H1 (cell line): ENCODE data around the gene STX2. TPM values are rescaled to one million over a fixed set of nuclear protein-coding genes. Genes with fewer than 3 reads are reported as not detected.

Source experiments
- CTCF ChIA-PET: fragments of 300-600 bp; sonication (Branson Sonifier 250); formaldehyde crosslinking; loops from one replicate; lab custom pipeline; 2021; ENCODE audit not compliant: partially characterized antibody; lab: Charles Lee
- POLR2A ChIA-PET: fragments of 300-600 bp; sonication (Branson Sonifier 250); formaldehyde crosslinking; loops from one replicate; lab custom pipeline; 2021; ENCODE audit warnings: inconsistent platforms; ENCODE audit not compliant: partially characterized antibody; lab: Charles Lee
- DNase-seq, 2 experiments: peaks; one replicate each; pipeline versions ENCODE4 v3.0.0 to v3.0.0-alpha.2; 2010 to 2022; ENCODE audit warnings: low spot score in 2 of 2, low read depth in 1 of 2, mixed read lengths in 1 of 2
- FAIRE-seq: peaks from 2 replicates; lab custom pipeline; 2011; peaks lifted over from hg19 to GRCh38; lab: Jason Lieb, UNC
- H2AFZ ChIP-seq: 2 replicates; pipeline ENCODE4 v1.8.1; 2012; ENCODE audit warnings: low read length, inconsistent platforms
- H2AK5ac ChIP-seq: 2 replicates; pipeline ENCODE4 v1.6.1; 2013; ENCODE audit warnings: low read depth, low read length
- H2BK120ac ChIP-seq: replicated peaks from 2 replicates; pipeline ENCODE3; 2013; ENCODE audit warnings: low read depth, low read length, inconsistent platforms
- H2BK12ac ChIP-seq: 2 replicates; pipeline ENCODE4 v1.6.1; 2013; ENCODE audit warnings: low read depth, low read length
- H2BK15ac ChIP-seq: 2 replicates; pipeline ENCODE4 v1.6.1; 2013; ENCODE audit warnings: low read length
- H2BK20ac ChIP-seq: 2 replicates; pipeline ENCODE4 v1.6.1; 2013; ENCODE audit warnings: low read length
- H2BK5ac ChIP-seq: 2 replicates; pipeline ENCODE4 v1.6.1; 2013; ENCODE audit warnings: low read depth, low read length
- H3K14ac ChIP-seq: 2 replicates; pipeline ENCODE4 v1.6.1; 2013; ENCODE audit warnings: inconsistent platforms; ENCODE audit not compliant: insufficient read length
- H3K18ac ChIP-seq: 2 replicates; pipeline ENCODE4 v1.6.1; 2013; ENCODE audit warnings: low read length; ENCODE audit errors: extremely low read depth
- H3K23ac ChIP-seq: 2 replicates; pipeline ENCODE4 v1.6.1; 2013; ENCODE audit warnings: inconsistent platforms; ENCODE audit not compliant: insufficient read length
- H3K23me2 ChIP-seq: 2 replicates; pipeline ENCODE4 v1.6.1; 2013; ENCODE audit warnings: low read depth, low read length
- H3K27ac ChIP-seq: 2 replicates; pipeline ENCODE4 v1.6.1; 2011; ENCODE audit warnings: low read depth, low read length, inconsistent platforms
- H3K27me3 ChIP-seq, 4 experiments: replicated peaks in 1 of 4; 1 replicate in 1 of 4; 2 replicates in 3 of 4; pipeline versions ENCODE4 v1.6.1 to v1.8.1; 2011 to 2013; ENCODE audit warnings: low read length in 3 of 4, mild to moderate bottlenecking in 3 of 4, inconsistent platforms in 2 of 4, mixed read lengths in 2 of 4, moderate library complexity in 1 of 4; ENCODE audit not compliant: control insufficient read depth in 3 of 4, insufficient read depth in 3 of 4; ENCODE audit errors: extremely low read depth in 1 of 4
- H3K36me3 ChIP-seq, 4 experiments: 2 replicates each; pipeline versions ENCODE4 v1.6.1 to v1.8.1; 2011 to 2013; ENCODE audit warnings: mild to moderate bottlenecking in 4 of 4, low read length in 3 of 4, moderate library complexity in 2 of 4, control low read depth in 1 of 4, inconsistent platforms in 1 of 4; ENCODE audit not compliant: insufficient read depth in 4 of 4, control insufficient read depth in 2 of 4
- H3K4ac ChIP-seq: replicated peaks from 2 replicates; pipeline ENCODE3; 2013; ENCODE audit warnings: low read length, low read depth, mixed read lengths, inconsistent platforms; ENCODE audit not compliant: insufficient read length
- H3K4me1 ChIP-seq, 4 experiments: replicated peaks in 1 of 4; 1 replicate in 1 of 4; 2 replicates in 3 of 4; pipeline versions ENCODE4 v1.6.1 to v1.8.1; 2011 to 2013; ENCODE audit warnings: low read length in 3 of 4, inconsistent platforms in 2 of 4, mixed read lengths in 1 of 4; ENCODE audit not compliant: insufficient read depth in 4 of 4, control insufficient read depth in 3 of 4
- H3K4me2 ChIP-seq, 2 experiments: 2 replicates each; pipeline versions ENCODE4 v1.6.1 to v1.8.1; 2011 to 2013; ENCODE audit warnings: low read depth in 2 of 2, low read length in 2 of 2, control low read depth in 1 of 2, inconsistent platforms in 1 of 2, mild to moderate bottlenecking in 1 of 2; ENCODE audit not compliant: insufficient read depth in 1 of 2
- H3K4me3 ChIP-seq, 4 experiments: fragments of 200-600, 300-600 bp in 1 of 4; sonication (generic), shearing (Covaris generic), sonication (Bioruptor Twin) in 1 of 4; 2 replicates each; pipeline versions ENCODE4 v1.5.1 to v1.8.1; 2011 to 2016; ENCODE audit warnings: low read length in 4 of 4, low read depth in 3 of 4, control low read depth in 2 of 4, inconsistent platforms in 2 of 4, mild to moderate bottlenecking in 2 of 4, mixed read lengths in 1 of 4, moderate library complexity in 1 of 4; ENCODE audit not compliant: insufficient read depth in 2 of 4; ENCODE audit errors: extremely low read depth in 1 of 4
- H3K56ac ChIP-seq: replicated peaks from 2 replicates; pipeline ENCODE3; 2013; ENCODE audit warnings: low read depth, mild to moderate bottlenecking, mixed read lengths, low read length, inconsistent platforms; ENCODE audit not compliant: insufficient read length
- H3K79me1 ChIP-seq: 2 replicates; pipeline ENCODE4 v1.6.1; 2013; ENCODE audit warnings: low read depth, low read length, control low read depth
- H3K79me2 ChIP-seq, 2 experiments: 2 replicates each; pipeline versions ENCODE4 v1.6.1 to v1.8.1; 2012 to 2013; ENCODE audit warnings: low read length in 2 of 2, mild to moderate bottlenecking in 2 of 2, inconsistent platforms in 1 of 2; ENCODE audit not compliant: insufficient read depth in 2 of 2, control insufficient read depth in 1 of 2
- H3K9ac ChIP-seq, 4 experiments: replicated peaks in 1 of 4; 1 replicate in 1 of 4; 2 replicates in 3 of 4; pipeline versions ENCODE4 v1.6.1 to v1.8.1; 2011 to 2013; ENCODE audit warnings: low read depth in 3 of 4, low read length in 3 of 4, control low read depth in 2 of 4, mild to moderate bottlenecking in 2 of 4, moderate library complexity in 2 of 4, inconsistent platforms in 1 of 4; ENCODE audit errors: extremely low read depth in 1 of 4
- H3K9me3 ChIP-seq, 2 experiments: 2 replicates each; pipeline versions ENCODE4 v1.6.1 to v1.8.1; 2012 to 2013; ENCODE audit warnings: mild to moderate bottlenecking in 2 of 2, moderate library complexity in 2 of 2, control low read depth in 1 of 2, inconsistent platforms in 1 of 2, low read depth in 1 of 2, low read length in 1 of 2, mixed read lengths in 1 of 2; ENCODE audit not compliant: insufficient read depth in 2 of 2
- H4K20me1 ChIP-seq, 2 experiments: replicated peaks in 1 of 2; 2 replicates each; pipeline versions ENCODE3 to v1.8.1; 2011 to 2013; ENCODE audit warnings: inconsistent platforms in 2 of 2, low read length in 2 of 2, mild to moderate bottlenecking in 1 of 2; ENCODE audit not compliant: insufficient read depth in 2 of 2, control insufficient read depth in 1 of 2
- H4K5ac ChIP-seq: 2 replicates; pipeline ENCODE4 v1.6.1; 2013; ENCODE audit warnings: low read length, low read depth, mixed read lengths, inconsistent platforms; ENCODE audit not compliant: insufficient read length
- H4K8ac ChIP-seq: 2 replicates; pipeline ENCODE4 v1.8.0; 2013; ENCODE audit warnings: mild to moderate bottlenecking, moderate library complexity, low read length, inconsistent platforms; ENCODE audit not compliant: insufficient read depth; ENCODE audit errors: extremely low read depth
- H4K91ac ChIP-seq: replicated peaks from 2 replicates; pipeline ENCODE3; 2013; ENCODE audit warnings: low read length, mixed read lengths, inconsistent platforms; ENCODE audit not compliant: insufficient read length
- EP300 ChIP-seq, 2 experiments: IDR thresholded peaks; 1 replicate in 1 of 2; 2 replicates in 1 of 2; pipeline ENCODE4 v1.6.1; 2011 to 2012; ENCODE audit warnings: low read depth in 2 of 2, low read length in 2 of 2, mild to moderate bottlenecking in 2 of 2, borderline replicate concordance in 1 of 2, inconsistent platforms in 1 of 2, moderate library complexity in 1 of 2
- NRF1 ChIP-seq: IDR thresholded peaks from 2 replicates; pipeline ENCODE4 v1.6.1; 2011; ENCODE audit warnings: mild to moderate bottlenecking, low read depth, low read length, improper control_type of control experiment
- SUZ12 ChIP-seq: fragments of 200-600 bp; sonication (generic); IDR thresholded peaks from 2 replicates; pipeline ENCODE4 v1.6.1; 2012; ENCODE audit warnings: mild to moderate bottlenecking, inconsistent platforms, low read length, moderate library complexity, mixed read lengths
- WGBS, 2 experiments: shearing (Covaris generic) in 1 of 2; methylation state at CpG; one replicate each; pipeline versions ENCODE4 v1.1.6 to v1.1.7; 2013 to 2015; ENCODE audit warnings: low lambda C conversion rate in 2 of 2, mixed read lengths in 2 of 2, inconsistent platforms in 1 of 2, low coverage in 1 of 2, missing lambda C conversion rate in 1 of 2; ENCODE audit not compliant: insufficient replicate concordance in 2 of 2, insufficient coverage in 1 of 2, insufficient read length in 1 of 2; ENCODE audit errors: extremely low coverage in 1 of 2, missing lambda C conversion rate in 1 of 2; 5-methylcytosine and 5-hydroxymethylcytosine counted together
- polyA plus RNA-seq, 7 experiments: library from polyadenylated mRNA; depleted of rRNA in 3 of 7; stranded (reverse) in 5 of 7; unstranded in 2 of 7; fragments of >200 nt in 5 of 7; fragments of 200-250 nt in 2 of 7; gene quantifications; 1 replicate in 5 of 7; 2 replicates in 1 of 7; 4 replicates in 1 of 7; pipeline versions ENCODE4 v1.2.1 to v1.2.3, GENCODE V29; 2011 to 2013; ENCODE audit warnings: missing spikeins in 2 of 7, mixed read lengths in 2 of 7
- total RNA-seq: library from RNA; stranded (reverse); fragmentation: NEBNext Ultra II Directional; extraction: Animal tissue kit (Norgen Biotek cat#: 25700); gene quantifications from 2 replicates; pipeline ENCODE4 v1.2.1, GENCODE V29; 2021
- TF ChIP-seq, protein P1 (sequence below): IDR thresholded peaks from 2 replicates; pipeline ENCODE4 v1.6.1; 2011; ENCODE audit warnings: low read depth, mild to moderate bottlenecking, low read length; ENCODE audit not compliant: insufficient read depth

STX2 gene
- total and polyA plus RNA-seq, 2 of the 8 experiments (the other 6 are each of a cell fraction or from before 2014, with no cell fraction given) = 20.0 to 26.3 TPM

GRCh38 chr12:130804216-130804615, 34.8 kb downstream of the STX2 start:
- Histone ChIP-seq H2BK5ac (no peak overlapping the region), H4K91ac (no peak overlapping the region), H3K36me3 (peaks cover 0 to 33% (median 13%) of the 10 kb centered on the region in 4 experiments; a peak in 7 of 8 replicates), H3K9me3 (no peaks in the 10 kb centered on the region), H2AK5ac (no peak overlapping the region), H2BK20ac (no peak overlapping the region), H3K14ac (no peak overlapping the region), H3K4me1 (no peaks in the 10 kb centered on the region), H3K79me1 (no peaks in the 10 kb centered on the region; the same call in 1 of the 2 replicates), H3K4me3 (no peak overlapping the region), H3K4me2 (no peak overlapping the region), H2AFZ (no peak overlapping the region), H3K56ac (no peak overlapping the region), H3K18ac (no peak overlapping the region), H2BK15ac (no peak overlapping the region), H4K8ac (no peak overlapping the region), H2BK12ac (no peak overlapping the region), H3K27ac (no peak overlapping the region), H3K23me2 (peaks cover 1% of the 10 kb centered on the region; the same call in 1 of the 2 replicates), H4K20me1 (peaks cover 0 to 5% of the 10 kb centered on the region in 2 experiments), H3K23ac (no peak overlapping the region), H3K79me2 (no peaks in the 10 kb centered on the region), H2BK120ac (no peak overlapping the region), H3K27me3 (no peaks in the 10 kb centered on the region), H3K9ac (no peak overlapping the region), H3K4ac (no peak overlapping the region), H4K5ac (no peak overlapping the region)
- ChIA-PET POLR2A (no interaction called here), CTCF (interaction anchor here (1.0 to 1.6 kb wide), 4 partner anchors 10 to 34 kb away, joined by 3 to 5 read pairs (median 4); no protein-coding TSS in a partner anchor)
- TF ChIP-seq SUZ12 (no peak), NRF1 (no peak), EP300 (IDR thresholded peaks at IDR 0.05; ENCODE audit: borderline replicate concordance in 1 of 2, low read depth in 2 of 2, low read length in 2 of 2) (no peak)
- TF ChIP-seq, protein P1, sequence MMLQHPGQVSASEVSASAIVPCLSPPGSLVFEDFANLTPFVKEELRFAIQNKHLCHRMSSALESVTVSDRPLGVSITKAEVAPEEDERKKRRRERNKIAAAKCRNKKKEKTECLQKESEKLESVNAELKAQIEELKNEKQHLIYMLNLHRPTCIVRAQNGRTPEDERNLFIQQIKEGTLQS = no peak
- no peak for DNase-seq
- FAIRE-seq = no peak
- 91% methylated on average over 12 of the region's 14 CpGs; no CpG with 5 or more reads in 1 of the 2 experiments for WGBS, 2 experiments
